K562 (cell line): ENCODE results near the gene NLGN3. TPM values are rescaled to one million over a fixed set of nuclear protein-coding genes. Genes with fewer than 3 reads are reported as not detected.

Experiments used
- ATAC-seq: fragments of 200-7000 bp; cut with Tn5 transposase; 3 replicates; pipeline ENCODE4 v1.9.1; 2020; ENCODE audit warnings: moderate library complexity
- BruUV-seq: library from RNA; stranded (reverse); fragments of 400-500 nt; replicated peaks from 2 replicates; lab custom pipeline; 2021; lab: Mats Ljungman, UMichigan
- CTCF ChIA-PET: fragments of 300-600 bp; formaldehyde crosslinking; extraction: SDS; loops from one replicate; lab custom pipeline; 2021; ENCODE audit warnings: low intra/inter-chr PET ratio; lab: Yijun Ruan, JAX
- POLR2A ChIA-PET: fragments of 300-600, 350-650 bp; sonication (Branson Sonifier 250); formaldehyde crosslinking; extraction: SDS; loops from one replicate; lab custom pipeline; 2021; ENCODE audit warnings: antibody characterized with exemption, inconsistent platforms; lab: Yijun Ruan, JAX
- DNase-seq, 4 experiments: peaks; one replicate each; pipeline versions ENCODE4 v3.0.0 to v3.0.0-alpha.2; 2011 to 2018; ENCODE audit warnings: low spot score in 3 of 4, mixed read lengths in 3 of 4; ENCODE audit errors: extremely low read depth in 1 of 4
- FAIRE-seq: peaks from 2 replicates; lab custom pipeline; 2011; peaks lifted over from hg19 to GRCh38; lab: Jason Lieb, UNC
- H2AFZ ChIP-seq: 2 replicates; pipeline ENCODE4 v1.6.0; 2011; ENCODE audit warnings: low read depth, low read length, control low read depth, inconsistent platforms
- H3K27ac ChIP-seq: fragments of 200-600 bp; 3 replicates; pipeline ENCODE4 v1.8.0; 2011; ENCODE audit warnings: low read depth, mild to moderate bottlenecking, control low read depth, inconsistent platforms, low read length, moderate library complexity, mixed read lengths; ENCODE audit errors: extremely low read depth
- H3K27me3 ChIP-seq, 2 experiments: fragments of 300-600 bp in 1 of 2; 2 replicates in 1 of 2; 3 replicates in 1 of 2; pipeline versions ENCODE4 v1.6.0 to v1.8.0; 2011; ENCODE audit warnings: inconsistent platforms in 2 of 2, low read length in 2 of 2, mild to moderate bottlenecking in 1 of 2, mixed read lengths in 1 of 2, moderate library complexity in 1 of 2; ENCODE audit not compliant: control insufficient read depth in 2 of 2, insufficient read depth in 2 of 2
- H3K36me3 ChIP-seq: fragments of 300-600 bp; 3 replicates; pipeline ENCODE4 v1.8.0; 2011; ENCODE audit warnings: mild to moderate bottlenecking, low read length, inconsistent platforms; ENCODE audit not compliant: control insufficient read depth, insufficient read depth
- H3K4me1 ChIP-seq, 2 experiments: fragments of 200-600 bp in 1 of 2; replicated peaks in 1 of 2; 2 replicates in 1 of 2; 3 replicates in 1 of 2; pipeline versions ENCODE4 v1.5.1 to v1.8.0; 2011; ENCODE audit warnings: inconsistent platforms in 2 of 2, low read length in 2 of 2, mild to moderate bottlenecking in 1 of 2, mixed read lengths in 1 of 2, moderate library complexity in 1 of 2; ENCODE audit not compliant: control insufficient read depth in 2 of 2, insufficient read depth in 2 of 2
- H3K4me2 ChIP-seq: 2 replicates; pipeline ENCODE4 v1.6.1; 2011; ENCODE audit warnings: low read length, control low read depth, inconsistent platforms, mixed read lengths; ENCODE audit not compliant: insufficient read depth
- H3K4me3 ChIP-seq: fragments of 200-600 bp; sonication (generic), shearing (Covaris generic); 2 replicates; pipeline ENCODE4 v1.5.1; 2016; ENCODE audit warnings: control low read depth, inconsistent platforms
- H3K79me2 ChIP-seq: fragments of 200-600 bp; 3 replicates; pipeline ENCODE4 v1.8.0; 2011; ENCODE audit warnings: low read length, inconsistent platforms; ENCODE audit not compliant: control insufficient read depth, insufficient read depth
- H3K9ac ChIP-seq, 2 experiments: 2 replicates each; pipeline versions ENCODE4 v1.6.0 to v1.6.1; 2011; ENCODE audit warnings: low read depth in 2 of 2, low read length in 2 of 2, control low read depth in 1 of 2, inconsistent platforms in 1 of 2, mild to moderate bottlenecking in 1 of 2, mixed read lengths in 1 of 2; ENCODE audit not compliant: insufficient read depth in 1 of 2
- H3K9me1 ChIP-seq: one replicate; pipeline ENCODE4 v1.6.0; 2011; ENCODE audit warnings: inconsistent platforms, mild to moderate bottlenecking, low read length, moderate library complexity; ENCODE audit not compliant: control insufficient read depth, insufficient read depth
- H3K9me3 ChIP-seq: replicated peaks from 2 replicates; pipeline ENCODE4 v1.5.1; 2011; ENCODE audit warnings: low read depth, low read length, inconsistent platforms; ENCODE audit not compliant: control insufficient read depth, insufficient read depth
- H4K20me1 ChIP-seq: replicated peaks from 2 replicates; pipeline ENCODE4 v1.6.1; 2011; ENCODE audit warnings: low read length, inconsistent platforms, mixed read lengths; ENCODE audit not compliant: control insufficient read depth, insufficient read depth
- MAZ ChIP-seq, 2 experiments: fragments of 450-650 bp in 1 of 2; sonication (generic) in 1 of 2; formaldehyde crosslinking; IDR thresholded peaks in 1 of 2; conservative IDR thresholded peaks in 1 of 2; 2 replicates each; pipeline versions ENCODE4 v1.4.0 to v1.5.0; 2020; ENCODE audit warnings: mild to moderate bottlenecking in 1 of 2, missing genetic modification reagents in 1 of 2
- MLX ChIP-seq, 2 experiments: fragments of 450-650 bp in 1 of 2; sonication (generic) in 1 of 2; formaldehyde crosslinking; conservative IDR thresholded peaks; 2 replicates each; pipeline versions ENCODE4 v1.4.0 to v1.8.1; 2020 to 2022; ENCODE audit warnings: mild to moderate bottlenecking in 1 of 2, missing genetic modification reagents in 1 of 2
- MXI1 ChIP-seq: IDR thresholded peaks from 2 replicates; pipeline ENCODE4 v1.6.1; 2011; ENCODE audit warnings: low read depth, mild to moderate bottlenecking, improper control_type of control experiment, low read length
- NR2F6 ChIP-seq: fragments of 450-650 bp; formaldehyde crosslinking; IDR thresholded peaks from 2 replicates; pipeline ENCODE4 v1.4.0; 2020; ENCODE audit warnings: mild to moderate bottlenecking
- POLR2G ChIP-seq: fragments of 200-400 bp; formaldehyde crosslinking; IDR thresholded peaks from 2 replicates; pipeline ENCODE4 v1.6.1; 2017; ENCODE audit warnings: low read depth, mild to moderate bottlenecking, antibody characterized with exemption, low read length, moderate library complexity
- ZNF124 ChIP-seq: sonication (generic); formaldehyde crosslinking; IDR thresholded peaks from 2 replicates; pipeline ENCODE4 v1.8.1; 2022; ENCODE audit warnings: missing genetic modification reagents
- ZNF436 ChIP-seq: fragments of 250-450, 450-650 bp; sonication (Bioruptor Pico); formaldehyde crosslinking; IDR thresholded peaks from 2 replicates; pipeline ENCODE4 v1.7.0; 2020; ENCODE audit warnings: mild to moderate bottlenecking
- ZNF609 ChIP-seq: sonication (generic); formaldehyde crosslinking; IDR thresholded peaks from 2 replicates; pipeline ENCODE4 v1.8.1; 2023; ENCODE audit warnings: missing genetic modification reagents, mild to moderate bottlenecking, borderline replicate concordance
- WGBS: fragments of 100-300 bp; shearing (Covaris generic); methylation state at CpG from one replicate; pipeline ENCODE4 v1.1.6; 2016; ENCODE audit warnings: low coverage, mixed read lengths; ENCODE audit not compliant: insufficient coverage; ENCODE audit errors: missing lambda C conversion rate; 5-methylcytosine and 5-hydroxymethylcytosine counted together
- in situ Hi-C: fragments of 300-500 bp; cut with MboI; formaldehyde crosslinking; loops from 4 replicates; pipeline ENCODE4 v1.15.0; 2018; ENCODE audit warnings: inconsistent platforms, mixed read lengths
- intact Hi-C: fragments of 100-400 bp; cut with micrococcal nuclease; formaldehyde crosslinking; loops from 2 replicates; pipeline ENCODE4 v1.14.2; 2022
- polyA plus RNA-seq, 8 experiments: library from polyadenylated mRNA; depleted of rRNA in 4 of 8; stranded (reverse) in 5 of 8; unstranded in 3 of 8; fragments of >200 nt; fragmentation: Nextera tagmentation in 2 of 8; fragmentation: Illumina TruSeq in 1 of 8; extraction: Ambion mirVana in 2 of 8; extraction: Trizol in 1 of 8; gene quantifications; 2 replicates each; pipeline versions ENCODE4 v1.2.1 to v1.2.3, GENCODE V29; 2011 to 2014; ENCODE audit warnings: inconsistent platforms in 1 of 8, missing spikeins in 1 of 8
- total RNA-seq, 7 experiments: library from RNA; depleted of rRNA in 6 of 7; stranded (reverse); fragments of >200 nt in 6 of 7; fragmentation: Illumina TruSeq in 2 of 7; extraction: Trizol in 2 of 7; gene quantifications; 2 replicates each; pipeline versions ENCODE4 v1.2.1 to v1.2.3, GENCODE V29; 2011 to 2021; ENCODE audit warnings: low replicate concordance in 1 of 7

Gene NLGN3
- total and polyA plus RNA-seq, 9 of the 15 experiments (the other 6 are each of a cell fraction or from before 2014, with no cell fraction given): 0.03 to 0.86 (median 0.25) TPM

- no peaks in the 10 kb centered on the region for H3K27me3 ChIP-seq
- H3K9me3 ChIP-seq: no peaks in the 10 kb centered on the region
- H2AFZ ChIP-seq: peak overlapping the region; percentile 29; the same call in 1 of the 2 replicates
- H3K27ac ChIP-seq: peak overlapping the region; percentile 61
- ChIA-PET POLR2A (interaction anchor here (1.0 kb wide), 2 partner anchors 14 to 25 kb away, joined by 3 read pairs; no protein-coding TSS in a partner anchor), CTCF (no interaction called here)
- H3K9ac ChIP-seq: peak overlapping the region in 1 of 2 experiments; percentile 2; a peak in 1 of 4 replicates
- no peaks in the 10 kb centered on the region for H4K20me1 ChIP-seq
- intact Hi-C loops: no loop called here
- peak overlapping the region; percentile 46; the same call in 1 of the 2 replicates for H3K4me2 ChIP-seq
- no TSS peak for BruUV-seq
- H3K4me1 ChIP-seq: peaks cover 52 to 77% of the 10 kb centered on the region in 2 experiments
- peaks cover 18% of the 10 kb centered on the region; the same call in 2 of the 3 replicates for H3K79me2 ChIP-seq
- DNase-seq: no peak
- no peak for TF ChIP-seq ZNF436 (CRISPR knock-in tag)
- TF ChIP-seq ZNF609 (CRISPR knock-in tag): no peak
- TF ChIP-seq POLR2G: no peak
- TF ChIP-seq MXI1: no peak
- TF ChIP-seq MAZ (CRISPR knock-in tag; conservative IDR thresholded peaks at IDR 0.05 in 1 of 2, IDR thresholded peaks at IDR 0.05 in 1 of 2): no peak
- no peak for TF ChIP-seq MLX (CRISPR knock-in tag; conservative IDR thresholded peaks at IDR 0.05)
- no peak for TF ChIP-seq ZNF124
- no peak for TF ChIP-seq NR2F6 (CRISPR knock-in tag)
- ATAC-seq: no peak
- no peaks in the 10 kb centered on the region for H3K9me1 ChIP-seq
- no peak overlapping the region for H3K4me3 ChIP-seq
- in situ Hi-C loops: no loop called here
- WGBS: 64% methylated on average over 3 of the region's 3 CpGs
- peaks cover 3% of the 10 kb centered on the region; the same call in 1 of the 3 replicates for H3K36me3 ChIP-seq
- peak; percentile 58 for FAIRE-seq
These were observed 39.0 kb upstream of the NLGN3 start for GRCh38 chrX:71105628-71106027.
